KOPT-K1 (cell line): ENCODE measurements around the gene GPC3.
"Not testable (repeated sequence)": the region's sequence is repeated elsewhere in the genome, so short reads cannot be mapped to it uniquely, and the experiment has no call there.

Experiments used
- H3K27ac ChIP-seq: fragments of 200-600 bp; sonication (generic); 2 replicates; pipeline ENCODE4 v1.5.1; 2016; ENCODE audit warnings: antibody characterized with exemption, mild to moderate bottlenecking, low read depth, low read length; ENCODE audit not compliant: poor library complexity, severe bottlenecking
- H3K36me3 ChIP-seq: fragments of 200-600 bp; sonication (generic); 2 replicates; pipeline ENCODE4 v1.5.1; 2017; ENCODE audit warnings: antibody characterized with exemption, mild to moderate bottlenecking, low read length, moderate library complexity; ENCODE audit not compliant: insufficient read depth
- H3K9me3 ChIP-seq: fragments of 200-600 bp; sonication (generic); 2 replicates; pipeline ENCODE4 v1.5.1; 2017; ENCODE audit warnings: antibody characterized with exemption, low read length, mild to moderate bottlenecking; ENCODE audit not compliant: insufficient read depth, poor library complexity, severe bottlenecking

The GPC3 gene

GRCh38 chrX:134006484-134007161 is 21.2 kb upstream of the GPC3 start:
- Histone ChIP-seq H3K36me3 (no peaks in the 10 kb centered on the region), H3K27ac (no peak overlapping the region), H3K9me3 (no peaks in the 10 kb centered on the region)

GRCh38 chrX:134004084-134004483 is 18.7 kb upstream of the GPC3 start:
- no peak overlapping the region for H3K27ac ChIP-seq
- H3K9me3 ChIP-seq, result no peaks in the 10 kb centered on the region
- H3K36me3 ChIP-seq, result no peaks in the 10 kb centered on the region

GRCh38 chrX:134002921-134003615 is 17.7 kb upstream of the GPC3 start:
- H3K27ac ChIP-seq, result no peak overlapping the region

GRCh38 chrX:134000260-134001245 is 15.2 kb upstream of the GPC3 start:
- Histone ChIP-seq H3K9me3 (no peaks in the 10 kb centered on the region), H3K27ac (no peak overlapping the region)

More at GRCh38 chrX:134002921-134003615, 17.7 kb upstream of the GPC3 start:
- no peaks in the 10 kb centered on the region for H3K36me3 ChIP-seq
- no peaks in the 10 kb centered on the region for H3K9me3 ChIP-seq

GRCh38 chrX:133999031-133999705 is 13.8 kb upstream of the GPC3 start:
- Histone ChIP-seq H3K9me3 (no peaks in the 10 kb centered on the region), H3K27ac (no peak overlapping the region), H3K36me3 (no peaks in the 10 kb centered on the region)

More at GRCh38 chrX:134000260-134001245, 15.2 kb upstream of the GPC3 start:
- H3K36me3 ChIP-seq, result no peaks in the 10 kb centered on the region

GRCh38 chrX:133995759-133996158 is 10.4 kb upstream of the GPC3 start:
- no peak overlapping the region for H3K27ac ChIP-seq

GRCh38 chrX:133994576-133994975 is 9.2 kb upstream of the GPC3 start:
- H3K9me3 ChIP-seq, result no peaks in the 10 kb centered on the region
- no peaks in the 10 kb centered on the region for H3K36me3 ChIP-seq
- H3K27ac ChIP-seq, result no peak overlapping the region

More at GRCh38 chrX:133995759-133996158, 10.4 kb upstream of the GPC3 start:
- Histone ChIP-seq H3K36me3 (no peaks in the 10 kb centered on the region), H3K9me3 (no peaks in the 10 kb centered on the region)

GRCh38 chrX:133992882-133993281 is 7.5 kb upstream of the GPC3 start:
- no peaks in the 10 kb centered on the region for H3K36me3 ChIP-seq
- H3K27ac ChIP-seq, result no peak overlapping the region
- no peaks in the 10 kb centered on the region for H3K9me3 ChIP-seq

GRCh38 chrX:133991814-133992213 is 6.4 kb upstream of the GPC3 start:
- no peaks in the 10 kb centered on the region for H3K36me3 ChIP-seq
- H3K27ac ChIP-seq, result no peak overlapping the region

GRCh38 chrX:133991057-133991456 is 5.7 kb upstream of the GPC3 start:
- H3K9me3 ChIP-seq, H3K36me3 ChIP-seq, H3K27ac ChIP-seq: not testable (repeated sequence)

More at GRCh38 chrX:133991814-133992213, 6.4 kb upstream of the GPC3 start:
- no peaks in the 10 kb centered on the region for H3K9me3 ChIP-seq

- Histone ChIP-seq H3K36me3 (no peaks in the 10 kb centered on the region), H3K27ac (no peak overlapping the region), H3K9me3 (no peaks in the 10 kb centered on the region)
Observed at GRCh38 chrX:133989993-133990392, 4.6 kb upstream of the GPC3 start.

- Histone ChIP-seq H3K27ac (no peak overlapping the region), H3K36me3 (no peaks in the 10 kb centered on the region), H3K9me3 (no peaks in the 10 kb centered on the region)
Observed at GRCh38 chrX:133989490-133989889, 4.1 kb upstream of the GPC3 start.

- H3K9me3 ChIP-seq, result no peaks in the 10 kb centered on the region
- no peak overlapping the region for H3K27ac ChIP-seq
- no peaks in the 10 kb centered on the region for H3K36me3 ChIP-seq
Observed at GRCh38 chrX:133988010-133988409, 2.6 kb upstream of the GPC3 start.

- Histone ChIP-seq H3K36me3 (no peaks in the 10 kb centered on the region), H3K27ac (no peak overlapping the region), H3K9me3 (no peaks in the 10 kb centered on the region)
Observed at GRCh38 chrX:133987188-133987587, 1.8 kb upstream of the GPC3 start.
